BLaER1 treated with 17β-estradiol and CSF1 and Interleukin-3, amounts not matched to agents 10 nM and 100 nM (cell line): ENCODE results near the gene MRI1.
"Not testable (repeated sequence)": the region's sequence is repeated elsewhere in the genome, so short reads cannot be mapped to it uniquely, and the experiment has no call there.

Source experiments
- H3K27ac ChIP-seq, 11 experiments: shearing (Covaris generic); formaldehyde crosslinking; 2 replicates each; pipeline ENCODE4 v1.8.1; 2022
- H3K27me3 ChIP-seq, 11 experiments: shearing (Covaris generic); formaldehyde crosslinking; 2 replicates each; pipeline ENCODE4 v1.8.1; 2022
- H3K36me3 ChIP-seq, 11 experiments: shearing (Covaris generic); formaldehyde crosslinking; 2 replicates each; pipeline ENCODE4 v1.8.1; 2022
- H3K4me1 ChIP-seq, 10 experiments: shearing (Covaris generic); formaldehyde crosslinking; 2 replicates each; pipeline ENCODE4 v1.8.1; 2022
- H3K4me2 ChIP-seq, 11 experiments: shearing (Covaris generic); formaldehyde crosslinking; 2 replicates each; pipeline ENCODE4 v1.8.1; 2022
- H3K4me3 ChIP-seq, 10 experiments: shearing (Covaris generic); formaldehyde crosslinking; 2 replicates each; pipeline ENCODE4 v1.8.1; 2022
- H3K9ac ChIP-seq, 11 experiments: shearing (Covaris generic); formaldehyde crosslinking; 2 replicates each; pipeline ENCODE4 v1.8.1; 2022
- H3K9me3 ChIP-seq, 11 experiments: shearing (Covaris generic); formaldehyde crosslinking; replicated peaks in 1 of 11; 2 replicates each; pipeline ENCODE4 v1.8.1; 2022
- H4K20me1 ChIP-seq, 11 experiments: shearing (Covaris generic); formaldehyde crosslinking; 2 replicates each; pipeline ENCODE4 v1.8.1; 2022
- Cebpa-rat ChIP-seq, 11 experiments: shearing (Covaris generic); IDR thresholded peaks; 2 replicates each; pipeline ENCODE4 v1.8.1; 2022

The MRI1 gene

GRCh38 chr19:13732337-13732736, 32.0 kb upstream of the MRI1 start:
- peaks cover 0 to 16% (median 3%) of the 10 kb centered on the region in 11 experiments; a peak in 4 of 22 replicates for H3K36me3 ChIP-seq
- H3K27me3 ChIP-seq = no peaks in the 10 kb centered on the region
- peaks cover 26 to 56% (median 35%) of the 10 kb centered on the region in 10 experiments for H3K4me1 ChIP-seq
- H3K4me3 ChIP-seq = peak overlapping the region; percentile 56 to 72 (median 64)
- no peaks in the 10 kb centered on the region for H3K9me3 ChIP-seq
- TF ChIP-seq Cebpa-rat (IDR thresholded peaks at IDR 0.05) = no peak
- H3K9ac ChIP-seq = peak overlapping the region; percentile 71 to 92 (median 84); a peak in 21 of 22 replicates
- peak overlapping the region in 10 of 11 experiments; percentile 76 to 95 (median 88); a peak in 16 of 22 replicates for H3K27ac ChIP-seq
- H3K4me2 ChIP-seq = peak overlapping the region; percentile 88 to 99 (median 94)
- H4K20me1 ChIP-seq = no peaks in the 10 kb centered on the region

- Histone ChIP-seq H3K27ac (no peak overlapping the region), H3K4me2 (no peak overlapping the region), H3K27me3 (no peaks in the 10 kb centered on the region), H4K20me1 (no peaks in the 10 kb centered on the region), H3K4me1 (peaks cover 21 to 36% (median 23%) of the 10 kb centered on the region in 10 experiments), H3K4me3 (no peak overlapping the region), H3K9ac (no peak overlapping the region), H3K36me3 (peaks cover 0 to 30% (median 3%) of the 10 kb centered on the region in 11 experiments; a peak in 4 of 22 replicates), H3K9me3 (no peaks in the 10 kb centered on the region)
- no peak for TF ChIP-seq Cebpa-rat (IDR thresholded peaks at IDR 0.05)
Measured at GRCh38 chr19:13734751-13735150, 29.6 kb upstream of the MRI1 start.

DNA sequence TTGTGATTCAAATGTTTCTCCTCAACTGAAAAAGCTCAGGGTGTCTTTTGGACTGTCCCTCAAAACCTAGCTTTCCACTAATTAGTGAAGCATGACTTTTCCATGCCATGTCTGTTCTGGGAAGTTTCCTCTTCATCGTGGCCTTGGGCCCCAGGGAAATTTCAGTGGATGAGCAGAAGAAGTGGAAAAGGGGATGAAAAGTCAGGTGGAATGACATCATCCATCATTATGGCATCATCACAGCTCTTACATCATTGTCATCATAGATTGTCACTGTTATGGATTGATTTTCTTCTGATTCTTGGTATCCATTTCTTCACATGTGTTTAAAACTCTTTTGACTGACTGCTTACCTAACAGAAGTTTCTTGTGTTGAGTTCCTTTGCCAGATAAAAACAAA, 26.2 kb upstream of the MRI1 start:
- Histone ChIP-seq H3K27me3 (no peaks in the 10 kb centered on the region), H3K36me3 (peaks cover 0 to 30% (median 9%) of the 10 kb centered on the region in 11 experiments; a peak in 5 of 22 replicates), H4K20me1 (no peaks in the 10 kb centered on the region), H3K4me3 (no peak overlapping the region), H3K4me1 (peaks cover 0 to 10% (median 0%) of the 10 kb centered on the region in 10 experiments; a peak in 4 of 20 replicates), H3K27ac (no peak overlapping the region), H3K4me2 (no peak overlapping the region), H3K9ac (no peak overlapping the region), H3K9me3 (no peaks in the 10 kb centered on the region)
- no peak for TF ChIP-seq Cebpa-rat (IDR thresholded peaks at IDR 0.05)

DNA sequence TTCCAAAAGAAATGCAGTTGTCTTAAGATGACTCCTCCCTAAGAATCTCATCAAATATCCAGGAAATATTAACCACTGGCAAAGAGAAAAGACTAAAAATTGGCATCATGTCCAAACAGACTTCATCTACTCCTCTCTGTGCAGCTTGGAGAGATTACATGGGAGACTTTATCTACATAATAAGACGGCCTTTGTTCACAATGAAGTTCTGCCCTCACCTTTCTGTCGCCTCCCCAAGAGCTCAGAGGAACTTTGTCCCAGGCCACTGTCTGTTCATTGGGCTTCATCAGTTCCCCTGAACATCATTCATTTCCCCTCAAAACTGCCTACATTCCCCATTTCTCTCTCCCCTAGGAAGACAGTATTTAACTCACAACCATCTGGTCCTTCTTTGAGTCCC, 22.4 kb upstream of the MRI1 start:
- H3K4me1 ChIP-seq = peaks cover 0 to 32% (median 3%) of the 10 kb centered on the region in 10 experiments; a peak in 10 of 20 replicates
- no peak overlapping the region for H3K4me2 ChIP-seq
- no peak overlapping the region for H3K4me3 ChIP-seq
- H3K9ac ChIP-seq = no peak overlapping the region
- H3K27ac ChIP-seq = no peak overlapping the region
- no peak for TF ChIP-seq Cebpa-rat (IDR thresholded peaks at IDR 0.05)
- no peaks in the 10 kb centered on the region for H4K20me1 ChIP-seq
- peaks cover 0 to 3% (median under 1%) of the 10 kb centered on the region in 11 experiments; a peak in 9 of 22 replicates for H3K9me3 ChIP-seq
- peaks cover 0 to 18% (median 0%) of the 10 kb centered on the region in 11 experiments; a peak in 3 of 22 replicates for H3K36me3 ChIP-seq
- H3K27me3 ChIP-seq = no peaks in the 10 kb centered on the region

DNA sequence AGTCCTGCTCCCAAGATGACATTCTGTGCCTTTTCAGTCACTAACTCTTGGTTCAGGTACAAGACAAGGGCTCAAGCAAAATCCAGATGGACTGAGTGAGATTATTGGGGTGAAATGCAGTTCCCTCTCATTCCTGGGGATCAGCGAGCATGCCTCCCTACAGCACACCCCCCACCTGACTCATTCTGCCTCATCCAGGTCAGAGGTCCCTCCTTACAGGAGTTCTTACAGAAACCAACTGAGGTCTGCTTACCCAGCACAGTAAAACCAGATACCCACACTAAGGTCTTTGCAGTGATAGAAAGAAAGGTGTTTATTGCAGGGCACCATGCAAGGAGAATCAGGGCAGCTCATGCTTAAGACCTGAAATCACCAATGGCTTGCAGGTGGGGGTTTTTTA, 21.6 kb upstream of the MRI1 start:
- no peak overlapping the region for H3K27ac ChIP-seq
- H3K4me2 ChIP-seq = no peak overlapping the region
- H3K27me3 ChIP-seq = no peaks in the 10 kb centered on the region
- no peaks in the 10 kb centered on the region for H4K20me1 ChIP-seq
- H3K36me3 ChIP-seq = peaks cover 0 to 12% (median 0%) of the 10 kb centered on the region in 11 experiments; a peak in 2 of 22 replicates
- TF ChIP-seq Cebpa-rat (IDR thresholded peaks at IDR 0.05) = no peak
- H3K4me3 ChIP-seq = no peak overlapping the region
- peaks cover 0 to 32% (median 3%) of the 10 kb centered on the region in 10 experiments; a peak in 10 of 20 replicates for H3K4me1 ChIP-seq
- peaks cover 0 to 9% (median 6%) of the 10 kb centered on the region in 11 experiments; a peak in 13 of 22 replicates for H3K9me3 ChIP-seq
- no peak overlapping the region for H3K9ac ChIP-seq

- peaks cover 9 to 41% (median 13%) of the 10 kb centered on the region in 10 experiments for H3K4me1 ChIP-seq
- H3K27me3 ChIP-seq = no peaks in the 10 kb centered on the region
- H3K4me3 ChIP-seq = no peak overlapping the region
- peaks cover 0 to 9% (median 6%) of the 10 kb centered on the region in 11 experiments; a peak in 13 of 22 replicates for H3K9me3 ChIP-seq
- peaks cover 0 to 12% (median 0%) of the 10 kb centered on the region in 11 experiments; a peak in 2 of 22 replicates for H3K36me3 ChIP-seq
- peak overlapping the region in 5 of 11 experiments; percentile 3 to 56 (median 28); a peak in 6 of 22 replicates for H3K9ac ChIP-seq
- H3K27ac ChIP-seq = peak overlapping the region in 6 of 11 experiments; percentile 21 to 69 (median 59); a peak in 11 of 22 replicates
- no peak for TF ChIP-seq Cebpa-rat (IDR thresholded peaks at IDR 0.05)
- peaks cover 0 to 6% (median 0%) of the 10 kb centered on the region in 11 experiments; a peak in 1 of 22 replicates for H4K20me1 ChIP-seq
- H3K4me2 ChIP-seq = peak overlapping the region in 5 of 11 experiments; percentile 20 to 69 (median 54); a peak in 8 of 22 replicates
Measured at GRCh38 chr19:13744174-13744573, 20.1 kb upstream of the MRI1 start.

DNA sequence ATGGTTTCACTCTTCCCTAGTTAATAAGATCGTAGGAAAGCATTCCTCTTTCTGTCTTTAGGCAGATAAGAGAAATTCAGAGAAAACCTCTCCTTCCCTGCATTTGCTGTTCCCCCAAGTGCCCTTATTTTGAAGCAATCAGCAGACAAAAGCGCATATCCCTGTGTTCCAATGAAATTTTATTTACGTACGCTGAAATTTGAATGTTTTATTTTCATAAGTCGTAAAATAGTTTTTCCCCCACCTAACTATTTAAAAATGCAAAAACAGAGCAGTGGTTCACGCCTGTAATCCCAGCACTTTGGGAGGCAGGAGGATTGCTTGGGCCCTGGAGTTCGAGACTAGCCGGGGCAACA, 17.2 kb upstream of the MRI1 start:
- H3K27ac ChIP-seq = peak overlapping the region in 4 of 11 experiments; percentile 24 to 90 (median 85); a peak in 5 of 22 replicates

GRCh38 chr19:13748169-13748828, 16.0 kb upstream of the MRI1 start:
- peaks cover 0 to 25% (median 7%) of the 10 kb centered on the region in 11 experiments; a peak in 9 of 22 replicates for H4K20me1 ChIP-seq
- peak overlapping the region; percentile 82 to 92 (median 90) for H3K9ac ChIP-seq
- peaks cover 23 to 39% (median 32%) of the 10 kb centered on the region in 11 experiments for H3K36me3 ChIP-seq
- H3K27me3 ChIP-seq = no peaks in the 10 kb centered on the region
- peaks cover 15 to 58% (median 29%) of the 10 kb centered on the region in 10 experiments for H3K4me1 ChIP-seq
- H3K27ac ChIP-seq = peak overlapping the region; percentile 76 to 90 (median 84)
- peak overlapping the region; percentile 71 to 96 (median 92) for H3K4me3 ChIP-seq
- TF ChIP-seq Cebpa-rat (IDR thresholded peaks at IDR 0.05) = no peak
- peaks cover 0 to 9% (median 6%) of the 10 kb centered on the region in 11 experiments; a peak in 13 of 22 replicates for H3K9me3 ChIP-seq
- peak overlapping the region; percentile 82 to 98 (median 96) for H3K4me2 ChIP-seq

More for the DNA sequence above, 17.2 kb upstream of the MRI1 start:
- Histone ChIP-seq H3K9ac (peak overlapping the region in 1 of 11 experiments; percentile 92; a peak in 1 of 22 replicates), H3K4me3 (peak overlapping the region; percentile 71 to 96 (median 92)), H3K4me2 (peak overlapping the region in 10 of 11 experiments; percentile 21 to 92 (median 38); a peak in 18 of 22 replicates), H3K36me3 (peaks cover 12 to 36% (median 20%) of the 10 kb centered on the region in 11 experiments), H4K20me1 (peaks cover 0 to 25% (median 4%) of the 10 kb centered on the region in 11 experiments; a peak in 8 of 22 replicates), H3K27me3 (no peaks in the 10 kb centered on the region), H3K9me3 (peaks cover 0 to 9% (median 6%) of the 10 kb centered on the region in 11 experiments; a peak in 13 of 22 replicates), H3K4me1 (peaks cover 13 to 50% (median 25%) of the 10 kb centered on the region in 10 experiments)
- no peak for TF ChIP-seq Cebpa-rat (IDR thresholded peaks at IDR 0.05)

DNA sequence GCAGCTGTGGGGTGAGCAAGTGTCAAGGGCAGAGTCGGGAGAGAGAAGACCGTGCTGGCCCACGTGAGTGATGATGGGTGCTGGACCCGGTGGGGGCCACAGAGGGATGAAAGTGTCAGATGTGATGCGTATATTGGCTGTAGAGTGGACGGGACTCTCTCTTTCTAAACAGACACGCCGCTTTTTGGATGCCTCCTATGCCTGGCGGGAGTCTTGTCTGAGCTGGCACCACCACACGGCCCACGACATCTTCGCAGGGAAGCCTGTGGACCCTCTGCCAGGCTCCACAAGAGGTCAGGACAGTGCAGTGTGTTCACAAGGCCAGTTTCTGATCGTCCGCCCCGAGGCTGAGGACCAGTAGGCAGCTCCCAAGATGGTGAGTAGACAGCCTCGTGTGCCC, 12.9 kb upstream of the MRI1 start:
- Histone ChIP-seq H3K27ac (no peak overlapping the region), H3K9ac (no peak overlapping the region), H3K4me3 (no peak overlapping the region), H4K20me1 (peaks cover 0 to 25% (median 7%) of the 10 kb centered on the region in 11 experiments; a peak in 11 of 22 replicates), H3K36me3 (peaks cover 55 to 70% (median 63%) of the 10 kb centered on the region in 11 experiments), H3K4me1 (peaks cover 15 to 52% (median 25%) of the 10 kb centered on the region in 10 experiments), H3K4me2 (no peak overlapping the region), H3K27me3 (no peaks in the 10 kb centered on the region), H3K9me3 (peaks cover 0 to 9% (median 6%) of the 10 kb centered on the region in 11 experiments; a peak in 13 of 22 replicates)
- no peak for TF ChIP-seq Cebpa-rat (IDR thresholded peaks at IDR 0.05)

DNA sequence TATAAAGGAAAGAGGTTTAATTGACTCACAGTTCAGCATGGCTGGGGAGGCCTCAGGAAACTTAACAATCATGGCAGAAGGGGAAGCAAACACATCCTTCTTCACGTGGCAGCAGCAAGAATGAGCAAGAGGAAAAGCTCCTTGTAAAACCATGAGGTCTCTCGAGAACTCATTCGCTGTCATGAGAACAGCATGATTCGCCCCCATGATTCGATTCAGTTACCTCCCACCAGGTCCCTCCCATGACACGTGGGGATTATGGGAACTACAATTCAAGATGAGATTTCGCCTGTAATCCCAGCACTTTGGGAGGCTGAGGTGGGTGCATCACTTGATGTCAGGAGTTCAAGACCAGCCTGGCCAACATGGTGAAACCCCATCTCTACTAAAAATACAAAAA, 10.7 kb upstream of the MRI1 start:
- H3K27me3 ChIP-seq, H3K9ac ChIP-seq, H3K4me2 ChIP-seq, H3K27ac ChIP-seq, H3K4me3 ChIP-seq, H3K9me3 ChIP-seq: not testable (repeated sequence)
- H3K4me1 ChIP-seq = peaks cover 11 to 49% (median 21%) of the 10 kb centered on the region in 10 experiments
- H4K20me1 ChIP-seq = peaks cover 0 to 22% (median 11%) of the 10 kb centered on the region in 11 experiments; a peak in 12 of 22 replicates
- peaks cover 77 to 92% (median 85%) of the 10 kb centered on the region in 11 experiments for H3K36me3 ChIP-seq
